Subcutaneous abdominal adipose tissue (tissue), 5 donors: ENCODE data around the gene IKZF2.

Source experiments
- H3K27ac ChIP-seq: one replicate; pipeline ENCODE4 v1.7.0; 2013; ENCODE audit warnings: low read depth, mild to moderate bottlenecking, inconsistent platforms, low read length, moderate library complexity
- H3K27me3 ChIP-seq, 5 donors: one replicate each; pipeline ENCODE4 v1.7.0; 2013; ENCODE audit warnings: low read length in 5 of 5, inconsistent platforms in 1 of 5; ENCODE audit not compliant: control insufficient read depth in 5 of 5, insufficient read depth in 4 of 5
- H3K36me3 ChIP-seq, 5 donors: one replicate each; pipeline ENCODE4 v1.7.0; 2013; ENCODE audit warnings: low read length in 5 of 5; ENCODE audit not compliant: control insufficient read depth in 5 of 5, insufficient read depth in 5 of 5
- H3K4me1 ChIP-seq, 5 donors: one replicate each; pipeline ENCODE4 v1.7.0; 2013; ENCODE audit warnings: low read length in 5 of 5, mild to moderate bottlenecking in 3 of 5, moderate library complexity in 1 of 5; ENCODE audit not compliant: control insufficient read depth in 5 of 5, insufficient read depth in 5 of 5
- H3K4me3 ChIP-seq, 5 donors: one replicate each; pipeline ENCODE4 v1.7.0; 2013; ENCODE audit warnings: low read length in 5 of 5, low read depth in 1 of 5
- H3K9ac ChIP-seq, 5 donors: one replicate each; pipeline ENCODE4 v1.7.0; 2013; ENCODE audit warnings: low read length in 5 of 5, mild to moderate bottlenecking in 4 of 5, moderate library complexity in 3 of 5
- H3K9me3 ChIP-seq, 5 donors: one replicate each; pipeline ENCODE4 v1.7.0; 2013; ENCODE audit warnings: low read length in 5 of 5; ENCODE audit not compliant: control insufficient read depth in 5 of 5
- donor health status: healthy.
- donor health status: healthy.
- donor health status: healthy.
- donor health status: healthy.
- donor health status: healthy.

IKZF2 gene

GRCh38 chr2:213156717-213157116 is 5.3 kb upstream of the IKZF2 start:
- Histone ChIP-seq H3K9ac (no peak overlapping the region), H3K4me3 (no peak overlapping the region), H3K27me3 (no peaks in the 10 kb centered on the region), H3K36me3 (no peaks in the 10 kb centered on the region), H3K9me3 (no peaks in the 10 kb centered on the region), H3K27ac (no peak overlapping the region), H3K4me1 (peaks cover 0 to 10% (median 8%) of the 10 kb centered on the region in 5 donors)

DNA sequence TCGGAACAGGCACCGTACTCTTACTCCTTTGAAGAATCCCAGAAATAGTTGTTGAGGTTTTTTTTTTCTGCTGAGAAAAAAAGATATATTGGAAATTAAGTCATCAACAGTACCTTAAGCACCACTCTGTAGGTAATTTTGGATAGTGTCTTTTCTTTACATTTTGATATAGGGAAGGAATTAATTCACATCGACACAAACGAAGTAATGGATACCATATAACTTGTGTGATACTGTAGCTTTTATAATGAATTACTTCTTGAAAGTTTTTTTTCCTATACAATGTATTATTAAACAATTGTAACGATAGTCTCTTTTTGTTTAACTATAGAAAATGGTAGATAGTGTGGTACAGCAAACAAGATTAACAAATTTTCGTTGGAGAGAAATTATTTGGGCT is 1.5 kb upstream of the IKZF2 start:
- no peaks in the 10 kb centered on the region for H3K27me3 ChIP-seq
- peak overlapping the region; percentile 74 to 89 (median 82) for H3K4me3 ChIP-seq
- peak overlapping the region; percentile 86 for H3K27ac ChIP-seq
- peaks cover 0 to 26% (median 24%) of the 10 kb centered on the region in 5 donors for H3K4me1 ChIP-seq
- H3K9me3 ChIP-seq: no peaks in the 10 kb centered on the region
- no peaks in the 10 kb centered on the region for H3K36me3 ChIP-seq
- peak overlapping the region in 4 of 5 donors; percentile 63 to 80 (median 71) for H3K9ac ChIP-seq

DNA sequence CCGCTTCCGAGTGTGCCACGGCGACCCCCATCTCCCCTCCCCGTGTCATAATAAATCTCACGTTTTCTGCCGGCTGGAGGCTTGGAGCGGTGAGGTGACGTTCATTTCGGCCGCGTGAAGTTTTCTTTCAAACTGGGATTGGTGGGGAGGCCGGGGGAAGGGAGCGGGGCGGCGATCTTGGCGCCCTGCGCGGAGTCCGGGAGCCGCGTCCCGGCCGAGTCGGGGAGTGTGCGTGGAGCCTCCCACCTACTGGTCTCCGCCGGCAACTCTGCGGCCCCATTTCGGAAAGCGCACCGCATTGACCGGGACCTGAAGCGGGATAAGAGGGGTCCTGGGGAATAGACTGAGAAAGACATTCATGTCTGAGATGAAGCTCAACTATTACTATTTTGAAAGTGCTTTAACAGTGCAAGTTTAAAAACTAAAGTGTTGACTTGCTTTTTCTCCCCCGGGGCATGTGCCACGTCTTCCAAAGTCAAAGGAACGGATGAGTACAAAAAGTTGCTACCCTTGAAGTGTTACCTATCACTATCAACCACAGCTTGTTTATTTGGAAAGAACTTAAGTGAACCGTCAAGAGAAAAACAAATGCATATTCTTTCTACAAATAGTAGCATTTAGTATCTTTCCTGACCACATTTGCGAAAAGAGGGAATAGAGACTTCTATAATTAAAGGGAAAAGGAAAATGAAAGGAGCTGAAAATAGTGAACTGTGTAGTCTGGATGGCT is 818 bp upstream of the IKZF2 start:
- H3K4me3 ChIP-seq: peak overlapping the region; percentile 74 to 89 (median 82)
- no peaks in the 10 kb centered on the region for H3K36me3 ChIP-seq
- no peaks in the 10 kb centered on the region for H3K9me3 ChIP-seq
- H3K27ac ChIP-seq: peak overlapping the region; percentile 86
- H3K27me3 ChIP-seq: no peaks in the 10 kb centered on the region
- peaks cover 0 to 26% (median 24%) of the 10 kb centered on the region in 5 donors for H3K4me1 ChIP-seq
- H3K9ac ChIP-seq: peak overlapping the region; percentile 63 to 80 (median 73)

DNA sequence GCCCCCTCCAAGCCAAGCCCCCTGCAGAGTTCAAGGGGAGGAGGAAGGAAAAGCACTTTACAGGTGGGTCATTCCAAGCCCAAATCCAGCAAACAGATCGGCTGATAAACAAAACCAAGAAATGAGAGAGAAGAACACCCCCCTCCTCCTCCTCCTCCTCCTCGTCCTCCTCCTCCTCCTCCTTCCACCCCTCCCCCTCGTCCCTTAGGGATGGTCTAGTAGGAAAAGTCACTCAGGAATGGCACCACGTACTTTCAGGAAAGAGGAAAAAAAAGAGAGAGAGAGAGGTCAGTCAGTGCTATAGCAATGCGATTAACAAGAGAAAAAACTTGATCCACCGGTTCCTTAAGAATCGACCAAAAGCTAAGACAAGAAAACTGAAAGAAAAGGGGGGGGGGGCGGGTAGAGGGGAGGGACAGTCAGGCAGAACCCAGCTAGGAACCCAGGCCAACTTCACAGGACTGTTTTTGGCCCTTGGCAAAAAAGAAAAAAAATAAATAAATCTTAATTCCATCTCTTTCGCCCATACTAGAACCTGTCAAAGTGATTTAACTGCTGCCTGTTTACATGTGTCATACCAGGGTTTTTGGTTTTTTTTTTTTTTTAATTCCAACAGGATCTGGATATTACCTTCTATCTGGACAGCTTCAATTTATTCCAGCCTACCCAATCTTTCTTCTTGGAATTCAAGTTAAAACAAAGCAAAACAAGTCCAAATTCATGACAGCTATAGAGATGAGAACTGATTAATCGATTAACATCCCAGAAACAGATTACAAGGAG is 906 bp downstream of the IKZF2 start:
- H3K27ac ChIP-seq: peak overlapping the region; percentile 79
- peak overlapping the region; percentile 57 to 89 (median 71) for H3K9ac ChIP-seq

DNA sequence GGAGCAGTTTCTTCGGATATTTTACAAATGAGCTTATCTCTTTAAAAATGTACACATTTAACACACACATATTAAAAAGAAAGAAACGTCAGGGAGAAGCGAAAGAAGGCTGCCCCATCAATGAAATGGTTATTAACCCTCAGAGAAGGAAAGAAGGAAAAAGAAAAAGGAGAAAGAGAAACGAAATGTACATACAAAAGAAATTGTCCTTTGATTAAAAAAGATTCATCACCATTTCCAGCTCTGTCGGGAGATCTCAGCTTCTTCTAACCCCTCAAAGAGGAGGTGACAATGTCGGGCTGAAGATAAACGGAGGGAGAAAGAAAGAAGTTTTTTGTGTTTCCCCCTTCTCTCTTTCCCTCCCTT is 1.5 kb downstream of the IKZF2 start:
- peak overlapping the region; percentile 74 to 98 (median 89) for H3K4me3 ChIP-seq
- H3K9me3 ChIP-seq: no peaks in the 10 kb centered on the region
- peak overlapping the region; percentile 79 for H3K27ac ChIP-seq

More for the DNA sequence above, 906 bp downstream of the IKZF2 start:
- H3K36me3 ChIP-seq: no peaks in the 10 kb centered on the region
- peaks cover 0 to 26% (median 24%) of the 10 kb centered on the region in 5 donors for H3K4me1 ChIP-seq
- peak overlapping the region; percentile 74 to 98 (median 89) for H3K4me3 ChIP-seq
- no peaks in the 10 kb centered on the region for H3K9me3 ChIP-seq
- H3K27me3 ChIP-seq: no peaks in the 10 kb centered on the region

GRCh38 chr2:213149294-213149875 is 2.0 kb downstream of the IKZF2 start:
- Histone ChIP-seq H3K4me3 (peak overlapping the region; percentile 74 to 98 (median 89)), H3K27ac (peak overlapping the region; percentile 79), H3K36me3 (no peaks in the 10 kb centered on the region)

More for the DNA sequence above, 1.5 kb downstream of the IKZF2 start:
- Histone ChIP-seq H3K4me1 (peaks cover 0 to 26% (median 24%) of the 10 kb centered on the region in 5 donors), H3K27me3 (no peaks in the 10 kb centered on the region), H3K9ac (peak overlapping the region; percentile 32 to 89 (median 65)), H3K36me3 (no peaks in the 10 kb centered on the region)

GRCh38 chr2:213148572-213149261 is 2.7 kb downstream of the IKZF2 start:
- peaks cover 0 to 26% (median 24%) of the 10 kb centered on the region in 5 donors for H3K4me1 ChIP-seq
- H3K9me3 ChIP-seq: no peaks in the 10 kb centered on the region
- H3K36me3 ChIP-seq: no peaks in the 10 kb centered on the region
- peak overlapping the region in 3 of 5 donors; percentile 9 to 89 (median 65) for H3K9ac ChIP-seq
- H3K4me3 ChIP-seq: peak overlapping the region; percentile 74 to 98 (median 89)
- peak overlapping the region; percentile 79 for H3K27ac ChIP-seq
- H3K27me3 ChIP-seq: no peaks in the 10 kb centered on the region

More at GRCh38 chr2:213149294-213149875, 2.0 kb downstream of the IKZF2 start:
- Histone ChIP-seq H3K9me3 (no peaks in the 10 kb centered on the region), H3K27me3 (no peaks in the 10 kb centered on the region), H3K4me1 (peaks cover 0 to 26% (median 24%) of the 10 kb centered on the region in 5 donors), H3K9ac (peak overlapping the region; percentile 32 to 89 (median 65))

DNA sequence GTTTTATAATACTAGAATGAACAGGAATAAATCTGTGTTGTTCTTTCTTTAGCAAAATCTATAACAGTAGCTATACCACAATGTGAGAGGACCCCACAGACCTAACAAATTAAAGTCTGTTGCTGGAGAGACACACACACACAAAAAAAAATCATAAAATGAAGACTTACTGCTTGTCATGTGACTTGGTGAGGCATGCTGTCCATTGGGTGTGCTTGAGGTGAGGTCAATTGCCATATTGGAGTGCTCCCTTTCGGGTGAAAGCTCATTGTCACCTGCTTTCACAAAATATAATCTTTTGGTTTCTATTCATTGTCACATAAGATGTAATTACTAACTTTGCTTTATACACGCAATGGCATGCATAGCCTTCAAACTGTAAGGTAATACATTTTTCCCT is 3.9 kb downstream of the IKZF2 start:
- Histone ChIP-seq H3K27me3 (no peaks in the 10 kb centered on the region), H3K9ac (no peak overlapping the region), H3K4me1 (peaks cover 0 to 23% (median 17%) of the 10 kb centered on the region in 5 donors), H3K27ac (no peak overlapping the region), H3K4me3 (no peak overlapping the region), H3K9me3 (no peaks in the 10 kb centered on the region), H3K36me3 (no peaks in the 10 kb centered on the region)

GRCh38 chr2:213145715-213146242 is 5.6 kb downstream of the IKZF2 start:
- H3K36me3 ChIP-seq: no peaks in the 10 kb centered on the region
- H3K4me3 ChIP-seq: no peak overlapping the region
- H3K27me3 ChIP-seq: no peaks in the 10 kb centered on the region
- H3K4me1 ChIP-seq: peaks cover 0 to 16% (median 12%) of the 10 kb centered on the region in 5 donors
- H3K27ac ChIP-seq: no peak overlapping the region
- no peaks in the 10 kb centered on the region for H3K9me3 ChIP-seq
- no peak overlapping the region for H3K9ac ChIP-seq
